Stomach (tissue), 9 donors: ENCODE results near the gene HPCA. TPM values are rescaled to one million over a fixed set of nuclear protein-coding genes. Genes with fewer than 3 reads are reported as not detected.

Experiments
- DNase-seq, 2 donors: peaks; one replicate each; pipeline versions ENCODE4 v3.0.0 to v3.0.0-alpha.2; 2013 to 2019
- H3K27ac ChIP-seq, 5 donors: fragments of 200-600 bp in 4 of 5; sonication (generic) in 4 of 5; one replicate each; pipeline ENCODE4 v1.5.1; 2013 to 2019; ENCODE audit warnings: mild to moderate bottlenecking in 1 of 5, moderate library complexity in 1 of 5
- H3K27me3 ChIP-seq, 3 donors: fragments of 200-600 bp; sonication (generic); one replicate each; pipeline ENCODE4 v1.5.1; 2017 to 2019; ENCODE audit warnings: mixed run types in 1 of 3
- H3K36me3 ChIP-seq, 4 donors: fragments of 200-600 bp; sonication (generic); 1 replicate in 3 of 4; 2 replicates in 1 of 4; pipeline ENCODE4 v1.5.1; 2016 to 2019
- H3K4me1 ChIP-seq, 4 donors: fragments of 200-600 bp; sonication (generic); one replicate each; pipeline ENCODE4 v1.5.1; 2016 to 2019
- H3K4me3 ChIP-seq, 4 donors: fragments of 200-600 bp; sonication (generic) in 3 of 4; one replicate each; pipeline ENCODE4 v1.5.1; 2016 to 2019; ENCODE audit warnings: mild to moderate bottlenecking in 1 of 4
- H3K9me3 ChIP-seq, 4 donors: fragments of 200-600 bp; sonication (generic); one replicate each; pipeline ENCODE4 v1.5.1; 2016 to 2019
- CTCF ChIP-seq, 7 experiments: fragments of 450-650 bp in 4 of 7; fragments of 200-600 bp in 3 of 7; sonication (generic) in 3 of 7; IDR thresholded peaks; one replicate each; pipeline ENCODE4 v1.5.1; 2016 to 2019; ENCODE audit warnings: antibody characterized with exemption in 7 of 7, control low read depth in 2 of 7, mild to moderate bottlenecking in 1 of 7
- EP300 ChIP-seq: sonication (generic); formaldehyde crosslinking; IDR thresholded peaks from one replicate; pipeline ENCODE4 v1.6.1; 2017; ENCODE audit warnings: antibody characterized with exemption
- POLR2A ChIP-seq, 4 donors: fragments of 450-650 bp; IDR thresholded peaks; one replicate each; pipeline ENCODE4 v1.6.1; 2016; ENCODE audit warnings: antibody characterized with exemption in 4 of 4, control low read depth in 2 of 4, mild to moderate bottlenecking in 1 of 4, moderate library complexity in 1 of 4
- POLR2AphosphoS5 ChIP-seq, 3 donors: sonication (generic); formaldehyde crosslinking; IDR thresholded peaks; one replicate each; pipeline ENCODE4 v1.6.1; 2016; ENCODE audit warnings: antibody characterized with exemption in 3 of 3
- WGBS, 5 donors: extraction: QIAGEN DNeasy Blood & Tissue Kit in 3 of 5; methylation state at CpG; one replicate each; pipeline versions ENCODE4 v1.1.5 to v1.1.7; 2013 to 2018; 5-methylcytosine and 5-hydroxymethylcytosine counted together
- intact Hi-C: fragments of 100-400 bp; cut with DNase I; formaldehyde crosslinking; loops from one replicate; pipeline ENCODE4 v1.15.1; 2023; ENCODE audit warnings: low total_unique reads
- polyA plus RNA-seq, 3 donors: library from polyadenylated mRNA; stranded (reverse); fragments of 200-250 nt; gene quantifications; one replicate each; pipeline ENCODE4 v1.2.3, GENCODE V29; 2013
- total RNA-seq, 5 donors: library from RNA; depleted of rRNA; stranded (reverse); fragments of >200 nt; gene quantifications; one replicate each; pipeline versions ENCODE4 v1.1.0 to v1.2.3, GENCODE V29; 2014 to 2016
- donor health status: healthy with polysubstance abuse.
- donor health status: Bipolar disorder and iron deficiency.
- donor health status: healthy.

The HPCA gene
- total and polyA plus RNA-seq, 8 donors = 0.30 to 4.9 (median 0.75) TPM; not detected in 5

- Histone ChIP-seq H3K4me1 (peaks cover 14 to 23% (median 20%) of the 10 kb centered on the region in 4 donors), H3K27ac (no peak overlapping the region), H3K27me3 (peaks cover 0 to 46% (median 16%) of the 10 kb centered on the region in 3 donors), H3K9me3 (no peaks in the 10 kb centered on the region), H3K36me3 (peaks cover 0 to 33% (median 23%) of the 10 kb centered on the region in 4 donors), H3K4me3 (no peak overlapping the region)
- intact Hi-C loops = no loop called here
- TF ChIP-seq CTCF (IDR thresholded peaks at IDR 0.05) = no peak
- TF ChIP-seq EP300 = no peak
- TF ChIP-seq POLR2AphosphoS5 (IDR thresholded peaks at IDR 0.05) = no peak
- TF ChIP-seq POLR2A (IDR thresholded peaks at IDR 0.05) = no peak
- WGBS, 5 donors = 66 to 98% (median 85%) methylated on average over 2 to 6 of the region's 6 CpGs
- DNase-seq = peak in 1 of 2 donors; percentile 12
Observed at GRCh38 chr1:32894681-32895080, 8.4 kb downstream of the HPCA start.

GRCh38 chr1:32895325-32896215 lies 9.3 kb downstream of the HPCA start:
- peak in 1 of 2 donors; percentile 34 for DNase-seq
- TF ChIP-seq EP300 (no peak), POLR2AphosphoS5 (IDR thresholded peaks at IDR 0.05) (no peak), CTCF (IDR thresholded peaks at IDR 0.05) (no peak), POLR2A (IDR thresholded peaks at IDR 0.05) (no peak)
- Histone ChIP-seq H3K27ac (no peak overlapping the region), H3K4me1 (peaks cover 19 to 31% (median 28%) of the 10 kb centered on the region in 4 donors), H3K27me3 (peaks cover 0 to 46% (median 17%) of the 10 kb centered on the region in 3 donors), H3K36me3 (peaks cover 0 to 33% (median 23%) of the 10 kb centered on the region in 4 donors), H3K4me3 (no peak overlapping the region), H3K9me3 (no peaks in the 10 kb centered on the region)
- 87 to 93% (median 91%) methylated on average over 15 to 26 of the region's 26 CpGs for WGBS, 5 donors
- intact Hi-C loops = no loop called here

GRCh38 chr1:32896451-32896850 lies 10.2 kb downstream of the HPCA start:
- peaks cover 0 to 44% (median 19%) of the 10 kb centered on the region in 3 donors for H3K27me3 ChIP-seq

More at GRCh38 chr1:32896451-32896850, 10.2 kb downstream of the HPCA start:
- Histone ChIP-seq H3K4me1 (peaks cover 23 to 36% (median 33%) of the 10 kb centered on the region in 4 donors), H3K36me3 (peaks cover 0 to 33% (median 23%) of the 10 kb centered on the region in 4 donors), H3K27ac (no peak overlapping the region), H3K4me3 (no peak overlapping the region), H3K9me3 (no peaks in the 10 kb centered on the region)
- DNase-seq = peak in 1 of 2 donors; percentile 1
- intact Hi-C loops = no loop called here
- 69 to 76% (median 71%) methylated on average over 5 of the region's 5 CpGs for WGBS, 5 donors
- TF ChIP-seq POLR2AphosphoS5 (IDR thresholded peaks at IDR 0.05) = no peak
- no peak for TF ChIP-seq EP300
- TF ChIP-seq CTCF (IDR thresholded peaks at IDR 0.05) = no peak
- TF ChIP-seq POLR2A (IDR thresholded peaks at IDR 0.05) = no peak
